ENCODE measurements around the gene ERH.

The ERH gene

GRCh38 chr14:69358233-69358963 is 39.7 kb downstream of the ERH start:
- Histone ChIP-seq H3F3A (ENCODE audit: insufficient read depth, low read length) (peaks cover 9% of the 10 kb centered on the region; the same call in 1 of the 2 replicates), H3K9me3 (replicated peaks; ENCODE audit: insufficient read depth, low read length) (no peaks in the 10 kb centered on the region), H3K79me2 (ENCODE audit: low read length) (no peaks in the 10 kb centered on the region), H3K4me2 (ENCODE audit: low read depth, low read length) (no peak overlapping the region), H3K9ac (ENCODE audit: low read length) (no peak overlapping the region), H3K9me2 (replicated peaks; ENCODE audit: insufficient read depth, low read length) (no peaks in the 10 kb centered on the region), H3K27ac (ENCODE audit: low read length) (no peak overlapping the region), H4K20me1 (ENCODE audit: insufficient read depth, low read length) (no peaks in the 10 kb centered on the region), H2AFZ (ENCODE audit: low read length) (no peak overlapping the region), H3K36me3 (replicated peaks; ENCODE audit: insufficient read depth, low read length) (no peaks in the 10 kb centered on the region), H3K4me3 (ENCODE audit: low read length) (no peak overlapping the region), H3K4me1 (ENCODE audit: low read length) (peaks cover 18% of the 10 kb centered on the region), H3K27me3 (replicated peaks; ENCODE audit: insufficient read depth, low read length) (no peaks in the 10 kb centered on the region)
- DNase-seq: no peak
- TF ChIP-seq EZH2phosphoT487 (IDR thresholded peaks at IDR 0.05; ENCODE audit: low read length): no peak
- no peak for TF ChIP-seq EZH2 (optimal IDR thresholded peaks at IDR 0.05; ENCODE audit: low read depth, low read length)
- TF ChIP-seq, protein P1, sequence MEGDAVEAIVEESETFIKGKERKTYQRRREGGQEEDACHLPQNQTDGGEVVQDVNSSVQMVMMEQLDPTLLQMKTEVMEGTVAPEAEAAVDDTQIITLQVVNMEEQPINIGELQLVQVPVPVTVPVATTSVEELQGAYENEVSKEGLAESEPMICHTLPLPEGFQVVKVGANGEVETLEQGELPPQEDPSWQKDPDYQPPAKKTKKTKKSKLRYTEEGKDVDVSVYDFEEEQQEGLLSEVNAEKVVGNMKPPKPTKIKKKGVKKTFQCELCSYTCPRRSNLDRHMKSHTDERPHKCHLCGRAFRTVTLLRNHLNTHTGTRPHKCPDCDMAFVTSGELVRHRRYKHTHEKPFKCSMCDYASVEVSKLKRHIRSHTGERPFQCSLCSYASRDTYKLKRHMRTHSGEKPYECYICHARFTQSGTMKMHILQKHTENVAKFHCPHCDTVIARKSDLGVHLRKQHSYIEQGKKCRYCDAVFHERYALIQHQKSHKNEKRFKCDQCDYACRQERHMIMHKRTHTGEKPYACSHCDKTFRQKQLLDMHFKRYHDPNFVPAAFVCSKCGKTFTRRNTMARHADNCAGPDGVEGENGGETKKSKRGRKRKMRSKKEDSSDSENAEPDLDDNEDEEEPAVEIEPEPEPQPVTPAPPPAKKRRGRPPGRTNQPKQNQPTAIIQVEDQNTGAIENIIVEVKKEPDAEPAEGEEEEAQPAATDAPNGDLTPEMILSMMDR (IDR thresholded peaks at IDR 0.05; ENCODE audit: low read length): no peak

- TF ChIP-seq EZH2phosphoT487 (IDR thresholded peaks at IDR 0.05; ENCODE audit: low read length) (no peak), EZH2 (optimal IDR thresholded peaks at IDR 0.05; ENCODE audit: low read depth, low read length) (no peak)
- TF ChIP-seq, protein P1 (IDR thresholded peaks at IDR 0.05; ENCODE audit: low read length): no peak
- H3K9me3 ChIP-seq (replicated peaks; ENCODE audit: insufficient read depth, low read length): no peaks in the 10 kb centered on the region
- DNase-seq: no peak
- H3K79me2 ChIP-seq (ENCODE audit: low read length): no peaks in the 10 kb centered on the region
- no peaks in the 10 kb centered on the region for H3K9me2 ChIP-seq (replicated peaks; ENCODE audit: insufficient read depth, low read length)
- H2AFZ ChIP-seq (ENCODE audit: low read length): no peak overlapping the region
- peaks cover 18% of the 10 kb centered on the region for H3K4me1 ChIP-seq (ENCODE audit: low read length)
- peaks cover 9% of the 10 kb centered on the region; the same call in 1 of the 2 replicates for H3F3A ChIP-seq (ENCODE audit: insufficient read depth, low read length)
- H3K36me3 ChIP-seq (replicated peaks; ENCODE audit: insufficient read depth, low read length): no peaks in the 10 kb centered on the region
- no peak overlapping the region for H3K4me3 ChIP-seq (ENCODE audit: low read length)
- H3K9ac ChIP-seq (ENCODE audit: low read length): no peak overlapping the region
- no peaks in the 10 kb centered on the region for H4K20me1 ChIP-seq (ENCODE audit: insufficient read depth, low read length)
- no peak overlapping the region for H3K27ac ChIP-seq (ENCODE audit: low read length)
- no peaks in the 10 kb centered on the region for H3K27me3 ChIP-seq (replicated peaks; ENCODE audit: insufficient read depth, low read length)
- H3K4me2 ChIP-seq (ENCODE audit: low read depth, low read length): no peak overlapping the region
Measured at GRCh38 chr14:69357544-69358200, 40.4 kb downstream of the ERH start.

- H3K27ac ChIP-seq (ENCODE audit: low read length): no peak overlapping the region
- no peak overlapping the region for H2AFZ ChIP-seq (ENCODE audit: low read length)
- no peaks in the 10 kb centered on the region for H3K9me3 ChIP-seq (replicated peaks; ENCODE audit: insufficient read depth, low read length)
- H3K4me3 ChIP-seq (ENCODE audit: low read length): no peak overlapping the region
- no peaks in the 10 kb centered on the region for H3K36me3 ChIP-seq (replicated peaks; ENCODE audit: insufficient read depth, low read length)
- no peak for DNase-seq
- H3F3A ChIP-seq (ENCODE audit: insufficient read depth, low read length): peaks cover 9% of the 10 kb centered on the region; the same call in 1 of the 2 replicates
- H3K9me2 ChIP-seq (replicated peaks; ENCODE audit: insufficient read depth, low read length): no peaks in the 10 kb centered on the region
- no peaks in the 10 kb centered on the region for H3K27me3 ChIP-seq (replicated peaks; ENCODE audit: insufficient read depth, low read length)
- H3K79me2 ChIP-seq (ENCODE audit: low read length): no peaks in the 10 kb centered on the region
- peaks cover 18% of the 10 kb centered on the region for H3K4me1 ChIP-seq (ENCODE audit: low read length)
- H4K20me1 ChIP-seq (ENCODE audit: insufficient read depth, low read length): no peaks in the 10 kb centered on the region
- no peak overlapping the region for H3K9ac ChIP-seq (ENCODE audit: low read length)
- no peak overlapping the region for H3K4me2 ChIP-seq (ENCODE audit: low read depth, low read length)
- TF ChIP-seq, protein P1 (IDR thresholded peaks at IDR 0.05; ENCODE audit: low read length): no peak
- no peak for TF ChIP-seq EZH2 (optimal IDR thresholded peaks at IDR 0.05; ENCODE audit: low read depth, low read length)
- no peak for TF ChIP-seq EZH2phosphoT487 (IDR thresholded peaks at IDR 0.05; ENCODE audit: low read length)
Measured at GRCh38 chr14:69356903-69357543, 41.1 kb downstream of the ERH start.

All from MM.1S (cell line).